ENCODE measurements around the gene SMAD2.

The SMAD2 gene

GRCh38 chr18:47893939-47894699 is 36.3 kb downstream of the SMAD2 start:
- no peak for DNase-seq

DNA sequence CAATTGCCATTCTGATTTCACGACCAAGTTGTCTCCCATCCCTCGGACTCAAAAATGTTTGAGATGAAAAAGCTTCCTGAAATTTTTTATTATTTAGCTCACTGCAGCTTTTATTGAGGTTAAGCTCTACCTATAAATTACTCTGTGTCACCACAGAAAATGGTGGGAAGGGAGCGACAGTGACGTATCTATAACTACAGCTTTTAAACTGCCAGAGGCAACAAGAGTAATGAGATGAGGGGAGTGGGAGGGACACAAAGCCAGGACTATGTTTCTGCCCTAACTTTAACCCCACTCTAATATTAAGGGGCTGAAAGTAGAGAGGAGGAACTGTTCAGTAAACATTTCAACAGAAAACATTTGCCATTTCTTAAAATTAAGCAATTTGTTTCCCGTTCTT is 37.4 kb downstream of the SMAD2 start:
- no peak for DNase-seq

DNA sequence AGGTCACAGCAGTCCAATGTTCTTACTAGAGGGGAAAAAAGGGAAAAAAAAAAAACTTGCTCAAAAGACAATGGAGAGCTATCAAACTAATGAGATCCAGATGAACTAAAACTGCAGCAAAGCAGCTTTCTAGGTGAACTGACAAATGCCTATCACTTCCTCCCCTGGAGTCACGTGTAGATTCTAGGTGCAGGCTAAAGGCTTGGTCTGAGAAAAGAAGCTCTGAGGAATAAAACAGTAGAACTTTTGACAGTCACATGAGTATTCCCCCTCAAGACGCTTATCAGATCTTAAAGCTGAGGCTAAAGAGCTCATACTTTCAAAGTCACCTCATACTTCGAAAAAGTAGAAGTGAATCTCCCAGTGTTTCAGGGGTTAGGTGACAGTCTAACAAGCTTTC is 42.3 kb downstream of the SMAD2 start:
- no peak for DNase-seq

DNA sequence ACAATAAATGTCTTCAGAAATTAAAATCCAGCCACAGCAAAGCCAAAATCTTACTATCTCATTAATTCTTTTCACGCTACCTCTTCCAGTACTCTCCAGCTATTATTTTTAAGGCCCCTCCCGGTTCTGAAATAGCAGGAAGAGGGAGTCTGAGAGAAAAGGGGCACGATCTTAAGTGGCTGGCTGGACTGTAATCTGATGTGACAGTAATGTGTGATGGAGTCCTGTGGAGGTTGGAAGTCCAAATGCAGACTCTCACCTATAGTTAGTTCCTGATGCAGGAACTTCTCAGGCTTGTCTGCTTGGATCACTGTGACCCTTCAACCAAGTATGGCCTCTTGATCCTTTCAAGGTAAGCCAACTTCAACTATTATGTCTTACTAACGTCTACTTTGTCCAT is 43.2 kb downstream of the SMAD2 start:
- DNase-seq, result no peak

DNA sequence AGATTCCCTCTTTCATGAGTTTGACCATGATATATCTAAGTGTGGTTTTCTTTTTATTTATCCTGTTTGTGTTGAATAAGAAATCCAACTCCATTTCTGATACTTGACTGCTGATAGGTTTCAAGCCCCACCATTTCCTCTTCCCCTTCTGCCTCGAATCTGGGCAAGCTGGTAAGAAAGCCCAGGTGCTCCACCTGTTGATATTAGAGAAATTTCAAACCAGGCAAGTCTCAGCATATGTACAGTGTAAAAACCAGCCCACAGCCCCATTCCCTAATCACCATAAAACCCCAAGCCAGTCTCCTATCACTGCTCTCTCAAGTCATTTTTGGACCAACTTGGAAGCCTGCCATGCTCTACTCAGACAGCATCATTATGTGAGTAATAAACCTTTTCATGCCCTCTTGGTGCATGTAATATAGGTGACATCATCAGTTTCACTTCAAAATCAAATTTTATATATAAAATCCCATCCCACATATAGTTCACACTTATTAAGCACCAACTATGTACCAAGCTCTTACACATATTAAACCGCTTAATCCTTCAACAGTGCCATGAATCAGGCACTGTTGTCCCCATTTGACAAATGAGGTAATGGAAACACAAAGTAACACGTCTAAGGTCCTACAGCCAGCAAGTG is 46.6 kb downstream of the SMAD2 start:
- DNase-seq, result peak; percentile 7

DNA sequence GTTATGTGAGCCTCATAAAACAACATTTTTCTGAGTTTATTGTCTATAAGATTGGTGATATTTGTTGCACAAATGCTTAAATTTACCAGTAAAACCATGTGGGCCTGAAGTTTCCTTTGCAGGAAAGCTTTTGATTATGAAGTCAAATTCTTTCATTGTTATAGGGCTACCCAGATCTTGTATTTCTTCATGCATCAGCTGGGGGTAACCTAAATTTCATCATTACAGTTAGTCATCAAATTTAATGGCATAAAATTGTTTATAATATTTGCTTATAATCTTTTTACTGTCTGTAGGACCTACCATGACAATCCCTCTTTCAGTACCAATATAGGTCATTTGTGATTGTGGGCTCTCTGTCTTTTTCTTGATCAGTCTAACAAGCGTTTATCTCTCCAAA is 47.8 kb downstream of the SMAD2 start:
- DNase-seq, result no peak

DNA sequence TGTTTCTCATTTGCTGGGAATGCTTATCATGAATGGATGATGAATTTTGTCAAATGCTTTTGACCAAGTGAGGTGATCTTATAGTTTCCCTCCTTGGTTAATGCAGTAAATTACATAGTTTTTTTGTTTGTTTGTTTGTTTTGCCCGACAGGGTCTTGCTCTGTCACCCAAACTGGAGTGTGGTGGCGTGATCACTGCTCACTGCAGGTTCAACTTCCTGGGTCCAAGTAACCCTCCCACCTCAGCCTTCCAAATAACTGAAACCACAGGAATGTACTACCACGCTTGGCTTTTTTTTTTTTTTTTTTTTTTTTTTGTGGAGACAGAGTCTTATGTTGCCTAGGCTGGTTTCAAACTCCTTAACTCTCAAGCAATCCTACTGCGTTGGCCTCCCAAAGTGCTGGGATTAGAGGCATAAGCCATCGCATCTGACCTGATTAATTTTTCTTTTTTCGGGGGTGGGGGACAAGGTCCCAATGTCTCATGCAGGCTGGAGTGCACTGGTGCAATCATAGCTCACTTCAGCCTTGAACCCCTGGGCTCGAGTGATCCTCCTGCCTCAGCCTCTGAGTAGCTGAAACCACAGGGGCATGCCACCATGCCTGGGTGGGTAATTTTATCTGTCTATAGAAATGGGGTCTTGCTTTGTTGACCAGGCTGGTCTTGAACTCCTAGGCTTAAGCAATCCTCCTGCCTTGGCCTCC is 48.6 kb downstream of the SMAD2 start:
- DNase-seq, result no peak

GRCh38 chr18:47881042-47881441 is 49.4 kb downstream of the SMAD2 start:
- DNase-seq, result no peak

- no peak for DNase-seq
Measured at GRCh38 chr18:47877892-47878291, 52.6 kb downstream of the SMAD2 start.

GRCh38 chr18:47876813-47877212 is 53.6 kb downstream of the SMAD2 start:
- DNase-seq, result no peak

DNA sequence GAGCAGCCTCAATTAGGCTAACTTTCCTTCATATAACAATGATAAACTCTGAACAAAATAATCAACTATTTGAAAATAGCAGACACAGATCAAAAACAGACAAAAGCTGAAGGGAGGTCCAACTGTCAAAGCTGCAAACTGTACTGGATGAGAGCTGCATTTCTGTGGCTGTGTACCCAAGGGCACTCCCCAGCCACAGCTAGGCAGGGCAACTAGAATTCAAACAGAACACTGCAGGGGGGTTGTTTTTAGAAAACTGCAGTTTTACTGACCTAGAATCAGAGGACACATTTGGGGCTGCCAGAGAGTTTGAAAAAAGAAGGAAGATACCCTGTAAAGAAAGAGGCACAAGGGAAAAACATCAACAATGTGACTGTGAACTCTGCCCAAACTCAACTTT is 56.8 kb downstream of the SMAD2 start:
- no peak for DNase-seq

- no peak for DNase-seq
Measured at GRCh38 chr18:47872426-47872825, 58.0 kb downstream of the SMAD2 start.

DNA sequence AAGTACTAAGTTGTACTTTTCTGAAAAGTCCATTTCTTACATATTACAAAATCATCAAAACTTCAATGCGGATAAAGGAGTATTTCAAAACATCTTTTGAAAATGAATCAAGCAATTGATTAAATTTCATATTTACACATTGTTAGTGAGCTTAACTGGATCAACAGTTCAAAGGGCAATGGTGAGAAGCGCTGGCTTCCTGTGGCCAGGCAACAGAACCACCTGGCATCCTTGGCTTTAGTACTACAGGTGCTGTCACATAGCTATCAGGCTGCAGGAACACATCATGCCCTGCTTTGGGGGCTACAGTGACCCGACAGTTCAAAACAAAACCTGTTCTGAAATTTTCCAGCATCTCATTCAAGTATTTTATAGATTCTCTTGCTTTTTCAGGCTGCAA is 59.2 kb downstream of the SMAD2 start:
- no peak for DNase-seq

GRCh38 chr18:47870605-47871004 is 59.9 kb downstream of the SMAD2 start:
- peak; percentile 6 for DNase-seq

GRCh38 chr18:47868744-47869143 is 61.7 kb downstream of the SMAD2 start:
- DNase-seq, result no peak

GRCh38 chr18:47865183-47865582 is 65.3 kb downstream of the SMAD2 start:
- DNase-seq, result no peak

DNA sequence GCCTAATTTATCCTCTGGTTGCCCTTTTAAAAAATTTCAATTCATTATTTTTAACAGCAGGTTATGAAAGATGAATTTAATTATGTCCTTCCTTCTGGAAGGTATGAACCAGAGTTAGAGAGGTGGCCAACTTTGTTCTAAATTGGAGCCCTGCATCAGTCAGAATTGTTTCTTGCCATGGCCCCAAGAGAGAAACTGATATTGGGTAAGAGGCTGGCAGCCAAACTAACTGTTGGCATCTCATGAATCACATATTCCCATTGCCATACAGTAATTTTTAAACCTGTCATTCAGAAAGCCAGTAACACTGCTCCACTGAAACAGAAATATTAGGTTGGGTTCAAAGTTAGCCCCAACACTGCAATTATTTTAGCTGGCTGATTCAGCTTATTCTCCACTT is 67.4 kb downstream of the SMAD2 start:
- no peak for DNase-seq

DNA sequence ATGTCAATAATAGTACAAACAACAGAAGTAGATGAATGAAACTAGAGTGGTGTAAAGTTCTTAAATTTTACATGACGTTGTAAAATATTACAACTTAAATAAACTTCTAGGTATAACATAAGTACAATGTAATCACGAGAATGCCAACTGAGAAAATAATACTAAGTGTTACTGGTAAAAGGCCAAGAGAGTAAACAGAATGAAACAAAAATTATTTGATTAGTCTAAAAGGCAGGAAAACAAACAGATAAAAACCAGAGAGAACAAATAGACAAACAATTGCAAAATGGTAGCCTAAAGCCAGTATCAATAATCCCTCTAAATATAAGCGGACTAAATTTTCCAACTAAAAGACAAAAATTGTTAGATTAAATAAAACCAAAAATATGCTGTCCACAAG is 71.9 kb downstream of the SMAD2 start:
- no peak for DNase-seq

- DNase-seq, result no peak
Measured at GRCh38 chr18:47847635-47848034, 82.8 kb downstream of the SMAD2 start.

GRCh38 chr18:47846431-47846830 is 84.0 kb downstream of the SMAD2 start:
- no peak for DNase-seq

DNA sequence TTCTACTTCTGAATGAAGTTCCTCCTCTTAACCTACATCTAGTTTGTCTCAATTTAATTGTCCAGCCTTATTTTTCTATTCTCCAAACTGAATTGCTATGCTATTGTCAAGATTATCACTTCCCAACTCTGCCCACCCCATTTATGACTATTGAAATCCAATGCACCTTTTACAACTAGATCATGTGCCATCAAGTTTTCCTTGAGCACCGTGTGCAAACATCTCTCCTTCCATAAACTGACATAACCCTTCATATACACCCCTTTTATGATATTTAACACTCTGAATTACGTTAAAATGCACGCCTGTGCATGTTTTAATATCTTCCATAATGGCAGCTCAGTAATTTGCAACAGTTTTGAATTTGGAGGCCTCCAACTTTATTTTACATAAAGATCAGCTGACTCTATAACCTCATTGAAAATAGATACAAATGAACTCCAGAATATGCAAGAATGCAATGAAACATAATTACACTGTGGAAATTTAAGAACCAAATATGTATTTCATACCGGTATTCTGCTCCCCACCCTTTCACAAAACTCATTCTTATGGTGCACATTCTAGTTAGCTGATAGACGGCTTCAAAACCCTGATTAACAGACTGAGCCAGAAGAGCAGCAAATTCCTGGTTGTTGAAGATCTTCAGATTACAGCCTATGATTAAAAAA is 85.5 kb downstream of the SMAD2 start:
- no peak for DNase-seq

DNA sequence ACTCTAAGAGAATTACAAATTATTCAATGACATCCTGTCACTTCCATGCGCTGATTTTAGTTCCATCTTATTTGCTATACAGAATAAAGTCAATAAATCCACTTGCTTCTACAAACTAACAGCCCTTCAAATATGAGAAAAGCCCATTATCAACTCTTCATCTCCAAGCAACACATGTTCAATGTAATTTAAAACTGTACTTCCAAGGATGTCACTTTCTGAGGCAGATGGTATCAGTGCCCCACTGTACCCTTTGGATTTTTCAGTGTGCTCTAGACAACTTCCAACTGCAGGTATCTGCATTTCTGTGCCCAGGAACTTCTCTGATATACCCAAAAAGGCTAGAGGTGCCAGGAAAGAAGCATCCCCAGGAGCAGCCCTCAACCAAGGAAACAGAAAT is 87.6 kb downstream of the SMAD2 start:
- no peak for DNase-seq

DNA sequence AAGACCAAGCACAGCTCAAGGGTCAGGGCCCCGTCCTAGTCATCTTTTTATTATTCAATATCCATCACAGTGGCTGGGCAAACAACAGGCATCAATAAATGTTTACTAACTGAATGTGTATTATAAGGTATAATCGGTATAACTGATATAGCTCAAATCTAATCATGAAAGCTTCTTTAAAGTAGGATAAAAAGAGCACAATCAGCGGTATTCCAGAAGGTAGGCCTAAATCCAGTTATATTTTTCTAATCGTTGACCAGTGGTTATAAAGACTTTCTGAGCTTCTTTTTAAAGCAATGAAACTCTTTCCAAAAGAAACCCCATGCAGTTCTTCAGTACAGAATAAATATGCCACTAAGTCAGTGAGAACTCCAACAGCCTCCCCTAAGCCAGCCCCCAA is 92.1 kb downstream of the SMAD2 start:
- DNase-seq, result no peak

- DNase-seq, result no peak
Measured at GRCh38 chr18:47832348-47832747, 98.1 kb downstream of the SMAD2 start.
